ENCODE results near the gene XAGE5.
"Not testable (repeated sequence)": the region's sequence is repeated elsewhere in the genome, so short reads cannot be mapped to it uniquely, and the experiment has no call there.

- TF ChIP-seq CTCF, POLR2A, EP300 (IDR thresholded peaks at IDR 0.05): not testable (repeated sequence)
These were observed 45.1 kb upstream of the XAGE5 start for GRCh38 chrX:52765983-52766382.

Data from ovary (tissue), 3 donors.